ENCODE measurements around the gene GRM5. TPM values are rescaled to one million over a fixed set of nuclear protein-coding genes. Genes with fewer than 3 reads are reported as not detected.

GRM5 gene
- total RNA-seq, 1 donor from 2014 or later = not detected

- no peak for TF ChIP-seq CTCF (IDR thresholded peaks at IDR 0.05; ENCODE audit: borderline replicate concordance)
- no peak for DNase-seq
- intact Hi-C loops (cut with micrococcal nuclease) = no loop called here
- Histone ChIP-seq H3K4me1 (no peaks in the 10 kb centered on the region), H3K36me3 (no peaks in the 10 kb centered on the region), H3K4me3 (no peak overlapping the region), H3K9me3 (replicated peaks) (no peaks in the 10 kb centered on the region), H3K27me3 (ENCODE audit: low read depth) (no peaks in the 10 kb centered on the region), H3K27ac (replicated peaks) (no peak overlapping the region)
Observed at GRCh38 chr11:88807349-88807748, 258.4 kb downstream of the GRM5 start.

- no peak for TF ChIP-seq CTCF (IDR thresholded peaks at IDR 0.05; ENCODE audit: borderline replicate concordance)
- no peaks in the 10 kb centered on the region for H3K9me3 ChIP-seq (replicated peaks)
- no peaks in the 10 kb centered on the region for H3K27me3 ChIP-seq (ENCODE audit: low read depth)
- no peak overlapping the region for H3K4me3 ChIP-seq
- intact Hi-C loops (cut with micrococcal nuclease) = no loop called here
- no peak for DNase-seq
- H3K4me1 ChIP-seq = no peaks in the 10 kb centered on the region
- H3K27ac ChIP-seq (replicated peaks) = no peak overlapping the region
- H3K36me3 ChIP-seq = no peaks in the 10 kb centered on the region
Observed at GRCh38 chr11:88806410-88806809, 259.4 kb downstream of the GRM5 start.

GRCh38 chr11:88801484-88802123 lies 264.2 kb downstream of the GRM5 start:
- intact Hi-C loops (cut with micrococcal nuclease) = no loop called here
- Histone ChIP-seq H3K9me3 (replicated peaks) (no peaks in the 10 kb centered on the region), H3K4me3 (no peak overlapping the region), H3K36me3 (no peaks in the 10 kb centered on the region), H3K27ac (replicated peaks) (no peak overlapping the region), H3K4me1 (no peaks in the 10 kb centered on the region), H3K27me3 (ENCODE audit: low read depth) (no peaks in the 10 kb centered on the region)
- no peak for TF ChIP-seq CTCF (IDR thresholded peaks at IDR 0.05; ENCODE audit: borderline replicate concordance)
- no peak for DNase-seq

- Histone ChIP-seq H3K4me1 (no peaks in the 10 kb centered on the region), H3K27ac (replicated peaks) (no peak overlapping the region), H3K36me3 (no peaks in the 10 kb centered on the region), H3K4me3 (no peak overlapping the region), H3K27me3 (ENCODE audit: low read depth) (no peaks in the 10 kb centered on the region), H3K9me3 (replicated peaks) (no peaks in the 10 kb centered on the region)
- no peak for TF ChIP-seq CTCF (IDR thresholded peaks at IDR 0.05; ENCODE audit: borderline replicate concordance)
- no peak for DNase-seq
- intact Hi-C loops (cut with micrococcal nuclease) = no loop called here
Observed at GRCh38 chr11:88799771-88800500, 265.8 kb downstream of the GRM5 start.

- no peak for TF ChIP-seq CTCF (IDR thresholded peaks at IDR 0.05; ENCODE audit: borderline replicate concordance)
- no peaks in the 10 kb centered on the region for H3K4me1 ChIP-seq
- H3K27ac ChIP-seq (replicated peaks) = no peak overlapping the region
- H3K4me3 ChIP-seq = no peak overlapping the region
- H3K36me3 ChIP-seq = no peaks in the 10 kb centered on the region
- no peaks in the 10 kb centered on the region for H3K9me3 ChIP-seq (replicated peaks)
- intact Hi-C loops (cut with micrococcal nuclease) = no loop called here
- no peaks in the 10 kb centered on the region for H3K27me3 ChIP-seq (ENCODE audit: low read depth)
- DNase-seq = no peak
Observed at GRCh38 chr11:88790182-88790581, 275.6 kb downstream of the GRM5 start.
